ENCODE data around the gene CFAP221. TPM values are rescaled to one million over a fixed set of nuclear protein-coding genes. Genes with fewer than 3 reads are reported as not detected.

Gene CFAP221
- total RNA-seq, 1 experiment from 2014 or later, result 0.20 TPM

- H3K23ac ChIP-seq (ENCODE audit: insufficient read length, low read depth, low read length), result no peak within 1 kb of the TSS
- H3K4me1 Mint-ChIP-seq, result peaks cover 29 to 40% of the 10 kb centered on the region in 2 experiments
- H2BK15ac ChIP-seq (ENCODE audit: low read depth, low read length), result no peak within 1 kb of the TSS
- H3K79me1 ChIP-seq (ENCODE audit: insufficient read depth, low read depth, low read length, poor library complexity, severe bottlenecking), result no peaks in the 10 kb centered on the region
- H3K79me2 ChIP-seq (ENCODE audit: insufficient read depth, low read length), result no peaks in the 10 kb centered on the region
- H3K36me3 Mint-ChIP-seq (ENCODE audit: insufficient read depth in 1 of 3, low read depth in 3 of 3), result no peaks in the 10 kb centered on the region; a peak in 2 of 7 replicates
- peak; percentile 23; the same call in 1 of the 3 replicates for TF ChIP-seq CTCF (conservative IDR thresholded peaks at IDR 0.05)
- H3K4me3 Mint-ChIP-seq, result peak within 1 kb of the TSS; percentile 62 to 82
- peak within 1 kb of the TSS; percentile 47 for H3K4me2 ChIP-seq (ENCODE audit: insufficient read depth, insufficient read length, low read length)
- no peaks in the 10 kb centered on the region for H3K4me1 ChIP-seq (ENCODE audit: insufficient read depth, low read length)
- H4K91ac ChIP-seq (ENCODE audit: insufficient read length, low read depth, low read length), result no peak within 1 kb of the TSS
- H3K9me3 Mint-ChIP-seq, result peaks cover 0 to 4% of the 10 kb centered on the region in 2 experiments; a peak in 1 of 5 replicates
- H3T11ph ChIP-seq (ENCODE audit: low read length), result no peak within 1 kb of the TSS
- H3K4ac ChIP-seq (ENCODE audit: low read depth, low read length), result no peak within 1 kb of the TSS
- no peak within 1 kb of the TSS for H2BK5ac ChIP-seq (ENCODE audit: insufficient read length, low read length)
- no peaks in the 10 kb centered on the region for H4K20me1 ChIP-seq (ENCODE audit: control insufficient read depth, insufficient read depth, insufficient read length)
- peaks cover 77% of the 10 kb centered on the region for H3K27me3 Mint-ChIP-seq (ENCODE audit: low read depth)
- no peaks in the 10 kb centered on the region for H3K9me3 ChIP-seq (ENCODE audit: control insufficient read depth, low read depth, low read length)
- H3K23me2 ChIP-seq (ENCODE audit: insufficient read length, low read depth, low read length, poor library complexity, severe bottlenecking), result peaks cover 8% of the 10 kb centered on the region
- no peak within 1 kb of the TSS for H4K8ac ChIP-seq (replicated peaks; ENCODE audit: insufficient read length, low read depth, low read length)
- H2AK5ac ChIP-seq (ENCODE audit: insufficient read length, low read length), result no peak within 1 kb of the TSS
- H2BK20ac ChIP-seq (ENCODE audit: low read depth, low read length, poor library complexity, severe bottlenecking), result no peak within 1 kb of the TSS
- DNase-seq, result peak; percentile 66
- peak within 1 kb of the TSS; percentile 25 for H2AFZ ChIP-seq (ENCODE audit: low read length)
- H3K27ac ChIP-seq (ENCODE audit: insufficient read length, low read depth, low read length), result no peak within 1 kb of the TSS
- no CpG with 5 or more reads among the region's 74 CpGs for WGBS (ENCODE audit: extremely low coverage, insufficient read length, low lambda C conversion rate)
- H3K27ac Mint-ChIP-seq, result no peak within 1 kb of the TSS; a peak in 1 of 7 replicates
- H3K18ac ChIP-seq (ENCODE audit: insufficient read length, low read depth, low read length), result no peak within 1 kb of the TSS
- no peak within 1 kb of the TSS for H3K9ac ChIP-seq (ENCODE audit: extremely low read depth, insufficient read length, low read length)
- H4K5ac ChIP-seq (ENCODE audit: insufficient read length, low read depth, low read length), result no peak within 1 kb of the TSS
- H3K27me3 ChIP-seq (ENCODE audit: insufficient read depth, low read length), result peaks cover 22% of the 10 kb centered on the region
- no peak within 1 kb of the TSS for H2BK12ac ChIP-seq (ENCODE audit: insufficient read length, low read depth, low read length)
- H3K14ac ChIP-seq (ENCODE audit: insufficient read depth, low read length), result peak within 1 kb of the TSS; percentile 45; the same call in 1 of the 2 replicates
- no peak within 1 kb of the TSS for H2BK120ac ChIP-seq (ENCODE audit: low read depth, low read length, poor library complexity, severe bottlenecking)
- no peak within 1 kb of the TSS for H3K56ac ChIP-seq (ENCODE audit: insufficient read length, low read depth, low read length)
Observed at GRCh38 chr2:119523952-119524694, 20.1 kb upstream of the CFAP221 start, which contains the start of gene SCTR. Gene SCTR (minus strand): TSS chr2:119524483. CDS start chr2:119524226, 257 bp downstream.

All from H9 (cell line).